Esophagus squamous epithelium (tissue), 5 donors: ENCODE data around the gene ZFPM1. TPM values are rescaled to one million over a fixed set of nuclear protein-coding genes. Genes with fewer than 3 reads are reported as not detected.
A peak's percentile ranks its signal among the peaks of the same experiment; 100 is the strongest.

Source experiments
- DNase-seq: peaks from one replicate; lab custom pipeline; 2025; lab: John Stamatoyannopoulos, UW
- H3K27ac ChIP-seq, 4 donors: fragments of 200-600 bp; sonication (generic); one replicate each; pipeline ENCODE4 v1.5.1; 2016 to 2019; ENCODE audit warnings: mild to moderate bottlenecking in 1 of 4
- H3K27me3 ChIP-seq, 4 donors: fragments of 200-600 bp; sonication (generic); 1 replicate in 3 of 4; 2 replicates in 1 of 4; pipeline versions ENCODE4 v1.5.1 to v1.6.0; 2017 to 2021; ENCODE audit warnings: antibody characterized with exemption in 1 of 4
- H3K36me3 ChIP-seq, 3 donors: fragments of 200-600 bp; sonication (generic); one replicate each; pipeline ENCODE4 v1.5.1; 2016 to 2019
- H3K4me1 ChIP-seq, 3 donors: fragments of 200-600 bp; sonication (generic); one replicate each; pipeline ENCODE4 v1.5.1; 2017 to 2019
- H3K4me3 ChIP-seq, 4 donors: fragments of 200-600 bp; sonication (generic); 1 replicate in 3 of 4; 2 replicates in 1 of 4; pipeline ENCODE4 v1.5.1; 2016 to 2019; ENCODE audit warnings: mild to moderate bottlenecking in 2 of 4, moderate library complexity in 1 of 4
- H3K9me3 ChIP-seq, 3 donors: fragments of 200-600 bp; sonication (generic); one replicate each; pipeline ENCODE4 v1.5.1; 2016 to 2019
- POLR2A ChIP-seq, 4 donors: fragments of 450-650 bp; IDR thresholded peaks; one replicate each; pipeline ENCODE4 v1.6.1; 2017; ENCODE audit warnings: antibody characterized with exemption in 4 of 4, mild to moderate bottlenecking in 4 of 4, moderate library complexity in 3 of 4
- WGBS, 2 donors: methylation state at CpG; one replicate each; pipeline ENCODE4 v1.1.5; 2018; 5-methylcytosine and 5-hydroxymethylcytosine counted together
- intact Hi-C: fragments of 100-400 bp; cut with DNase I; formaldehyde crosslinking; loops from one replicate; pipeline ENCODE4 v1.15.0; 2022
- total RNA-seq, 4 donors: library from RNA; depleted of rRNA; stranded (reverse); fragments of >200 nt; gene quantifications; one replicate each; pipeline ENCODE4 v1.1.0, GENCODE V29; 2016
- TF ChIP-seq, protein P1 (sequence below), 6 experiments: fragments of 450-650 bp in 4 of 6; fragments of 200-600 bp in 2 of 6; sonication (generic) in 2 of 6; IDR thresholded peaks; one replicate each; pipeline ENCODE4 v1.5.1; 2016 to 2019; ENCODE audit warnings: antibody characterized with exemption in 6 of 6, mild to moderate bottlenecking in 4 of 6, moderate library complexity in 4 of 6
- donor health status: DM: yes; HTN: yes; CAD: no.

The ZFPM1 gene
- total RNA-seq, 4 donors from 2014 or later = 0.67 to 1.7 (median 1.2) TPM

DNA sequence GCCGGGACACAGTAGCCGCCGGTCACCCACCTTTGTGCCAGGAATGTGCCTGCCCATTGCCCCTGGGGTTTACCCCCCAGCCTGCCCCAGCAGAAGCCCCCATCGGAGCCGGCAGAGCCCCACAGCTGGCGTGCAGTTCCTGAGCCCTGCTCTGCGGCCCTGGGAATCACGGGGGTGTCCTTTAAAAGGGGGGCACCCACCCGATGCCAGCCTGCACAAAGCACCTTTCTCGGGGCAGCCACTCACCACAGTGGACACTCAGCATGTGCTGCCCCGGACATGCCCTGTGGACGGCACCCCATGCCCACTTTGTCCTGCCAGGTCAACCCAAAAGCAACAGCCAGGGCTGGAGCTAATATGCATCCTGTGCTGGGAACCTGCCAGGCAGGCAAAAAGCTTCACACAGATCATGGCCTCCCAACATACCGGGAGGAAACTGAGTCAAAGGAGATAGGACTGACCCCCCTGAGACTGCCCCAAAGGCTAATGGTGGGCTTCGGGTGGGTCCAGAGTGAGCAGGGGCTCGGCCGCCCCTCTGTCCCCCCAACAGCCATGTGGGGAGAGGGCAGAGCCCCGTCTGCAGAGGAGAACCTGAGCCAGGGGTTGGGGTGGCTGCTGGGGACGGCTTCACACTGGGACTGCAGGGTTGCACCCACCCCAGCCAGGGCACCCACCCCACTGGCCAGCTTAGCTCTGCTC is 71.3 kb downstream of the ZFPM1 start:
- WGBS, 2 donors = 43 to 49% methylated on average over 3 to 7 of the region's 18 CpGs
- H3K4me1 ChIP-seq = peaks cover 9 to 48% (median 20%) of the 10 kb centered on the region in 3 donors

DNA sequence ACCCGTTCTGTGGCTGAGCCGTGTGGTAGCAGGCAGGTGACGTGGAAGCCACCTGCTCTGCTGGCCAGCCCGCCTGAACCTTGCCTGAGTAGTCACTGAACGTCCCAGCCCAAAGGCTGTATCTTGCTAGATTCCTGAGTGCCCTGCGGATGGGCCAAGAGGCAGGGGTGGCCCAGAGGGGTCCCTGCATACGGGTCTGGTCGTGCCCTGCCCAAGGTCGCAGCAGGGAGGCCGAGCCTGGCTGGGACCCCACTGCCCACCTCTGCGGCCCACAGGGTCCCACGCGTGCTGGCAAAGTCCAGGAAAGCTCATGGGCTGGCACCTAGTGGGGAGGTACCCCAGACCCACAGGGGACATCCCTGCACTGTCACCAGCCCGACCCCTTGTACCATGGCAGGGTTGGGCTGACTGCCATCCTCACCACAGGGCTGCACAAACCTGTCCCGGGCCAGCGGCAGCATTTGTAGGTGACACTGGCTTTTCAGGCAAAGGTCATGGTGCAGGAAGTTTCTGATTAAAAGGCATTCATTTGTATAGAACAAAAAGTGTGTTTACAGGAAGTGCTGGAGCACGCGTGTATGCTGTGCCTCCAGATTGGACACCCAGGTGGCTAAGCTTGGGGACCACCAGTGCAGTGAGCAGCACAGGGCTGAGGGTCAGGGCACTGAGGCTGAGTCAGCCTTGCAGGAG is 72.0 kb downstream of the ZFPM1 start:
- peak overlapping the region in 2 of 4 donors; percentile 48 to 52 for H3K27ac ChIP-seq
- intact Hi-C loops = loop anchor here (5.0 kb wide), 1 partner anchor 83 kb away; no protein-coding TSS in a partner anchor
- WGBS, 2 donors = 36% methylated on average over 2 of the region's 18 CpGs; no CpG with 5 or more reads in 1 of the 2 donors
- H3K4me3 ChIP-seq = no peak overlapping the region
- peaks cover 9 to 48% (median 20%) of the 10 kb centered on the region in 3 donors for H3K4me1 ChIP-seq
- H3K9me3 ChIP-seq = no peaks in the 10 kb centered on the region
- H3K27me3 ChIP-seq = peaks cover 0 to 67% (median 2%) of the 10 kb centered on the region in 4 donors
- H3K36me3 ChIP-seq = peaks cover 0 to 16% (median 3%) of the 10 kb centered on the region in 3 donors
- TF ChIP-seq, protein P1, sequence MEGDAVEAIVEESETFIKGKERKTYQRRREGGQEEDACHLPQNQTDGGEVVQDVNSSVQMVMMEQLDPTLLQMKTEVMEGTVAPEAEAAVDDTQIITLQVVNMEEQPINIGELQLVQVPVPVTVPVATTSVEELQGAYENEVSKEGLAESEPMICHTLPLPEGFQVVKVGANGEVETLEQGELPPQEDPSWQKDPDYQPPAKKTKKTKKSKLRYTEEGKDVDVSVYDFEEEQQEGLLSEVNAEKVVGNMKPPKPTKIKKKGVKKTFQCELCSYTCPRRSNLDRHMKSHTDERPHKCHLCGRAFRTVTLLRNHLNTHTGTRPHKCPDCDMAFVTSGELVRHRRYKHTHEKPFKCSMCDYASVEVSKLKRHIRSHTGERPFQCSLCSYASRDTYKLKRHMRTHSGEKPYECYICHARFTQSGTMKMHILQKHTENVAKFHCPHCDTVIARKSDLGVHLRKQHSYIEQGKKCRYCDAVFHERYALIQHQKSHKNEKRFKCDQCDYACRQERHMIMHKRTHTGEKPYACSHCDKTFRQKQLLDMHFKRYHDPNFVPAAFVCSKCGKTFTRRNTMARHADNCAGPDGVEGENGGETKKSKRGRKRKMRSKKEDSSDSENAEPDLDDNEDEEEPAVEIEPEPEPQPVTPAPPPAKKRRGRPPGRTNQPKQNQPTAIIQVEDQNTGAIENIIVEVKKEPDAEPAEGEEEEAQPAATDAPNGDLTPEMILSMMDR (IDR thresholded peaks at IDR 0.05) = no peak
- no peak for TF ChIP-seq POLR2A (IDR thresholded peaks at IDR 0.05)
- DNase-seq = no peak

More for the DNA sequence above, 71.3 kb downstream of the ZFPM1 start:
- H3K27me3 ChIP-seq = peaks cover 0 to 73% (median 2%) of the 10 kb centered on the region in 4 donors
- no peak for DNase-seq
- H3K36me3 ChIP-seq = peaks cover 0 to 9% (median 0%) of the 10 kb centered on the region in 3 donors
- no peak overlapping the region for H3K4me3 ChIP-seq
- no peaks in the 10 kb centered on the region for H3K9me3 ChIP-seq
- intact Hi-C loops = no loop called here
- no peak for TF ChIP-seq POLR2A (IDR thresholded peaks at IDR 0.05)
- TF ChIP-seq, protein P1 (IDR thresholded peaks at IDR 0.05) = no peak
- no peak overlapping the region for H3K27ac ChIP-seq

DNA sequence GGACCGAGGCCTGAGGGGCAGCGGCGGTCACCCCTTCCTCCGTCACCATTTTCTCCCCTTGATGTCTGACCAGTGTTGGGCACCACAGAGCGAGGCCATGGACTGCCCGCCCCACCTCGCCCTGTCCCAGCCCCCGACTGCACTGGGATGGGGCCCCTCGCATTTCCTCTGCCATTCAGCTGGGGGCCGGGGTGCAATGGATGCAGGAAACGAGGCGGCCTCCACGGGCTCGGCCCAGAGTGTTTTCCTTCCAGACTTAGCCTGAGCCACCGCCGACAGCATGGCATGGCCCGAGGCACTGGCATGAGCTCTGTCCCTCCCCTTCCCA is 72.5 kb downstream of the ZFPM1 start:
- Histone ChIP-seq H3K27ac (peak overlapping the region in 2 of 4 donors; percentile 48 to 52), H3K9me3 (no peaks in the 10 kb centered on the region), H3K4me3 (no peak overlapping the region), H3K27me3 (peaks cover 0 to 62% (median 2%) of the 10 kb centered on the region in 4 donors), H3K4me1 (peaks cover 9 to 48% (median 20%) of the 10 kb centered on the region in 3 donors), H3K36me3 (peaks cover 0 to 21% (median 7%) of the 10 kb centered on the region in 3 donors)
- WGBS, 2 donors = 30 to 47% methylated on average over 2 to 7 of the region's 17 CpGs
- intact Hi-C loops = loop anchor here (5.0 kb wide), 1 partner anchor 83 kb away; no protein-coding TSS in a partner anchor
- no peak for TF ChIP-seq POLR2A (IDR thresholded peaks at IDR 0.05)
- TF ChIP-seq, protein P1 (IDR thresholded peaks at IDR 0.05) = no peak
- DNase-seq = no peak

DNA sequence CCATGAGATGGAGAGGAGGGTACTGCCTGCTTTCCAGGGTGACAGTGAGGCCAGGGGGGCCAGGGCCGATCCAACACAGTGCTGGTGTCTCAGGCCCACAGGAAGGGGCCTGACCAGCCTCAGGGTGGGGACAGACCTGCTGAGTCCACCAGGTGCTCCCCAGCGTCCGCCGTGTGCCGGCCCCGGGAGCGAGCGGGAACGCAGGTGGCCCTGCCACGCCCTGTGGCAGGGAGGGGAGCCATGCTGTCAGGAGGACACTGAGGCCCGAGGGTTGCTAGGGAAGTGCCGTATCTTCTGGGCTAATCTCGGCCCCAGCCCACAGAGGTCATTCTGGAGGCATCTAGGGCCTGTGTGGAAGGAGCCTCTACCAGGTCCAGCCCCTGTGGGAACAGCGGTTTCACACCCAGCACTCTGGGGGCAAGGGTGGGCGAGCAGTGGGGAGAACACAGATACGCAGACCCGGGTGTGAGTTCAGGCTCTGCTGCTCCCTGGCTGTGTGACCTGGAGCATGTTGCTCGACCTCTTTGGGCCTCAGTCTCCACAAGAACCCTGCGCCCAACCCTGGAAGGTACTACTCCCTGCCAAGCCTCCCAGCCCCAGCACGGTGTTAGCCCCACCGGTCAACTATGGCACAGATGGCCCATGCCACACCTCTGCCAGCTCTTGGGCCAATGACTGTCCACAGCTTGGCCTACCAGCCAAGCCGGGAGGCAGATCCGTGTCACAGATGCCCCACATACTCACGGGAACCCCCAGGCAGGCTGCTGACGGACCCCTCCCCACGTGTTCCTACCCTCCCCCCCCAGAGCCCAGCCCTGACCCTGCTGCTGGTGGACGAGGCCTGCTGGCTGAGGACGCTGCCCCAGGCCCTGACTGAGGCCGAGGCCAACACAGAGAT is 73.2 kb downstream of the ZFPM1 start:
- intact Hi-C loops = loop anchor here (5.0 kb wide), 1 partner anchor 84 kb away; no protein-coding TSS in a partner anchor
- WGBS, 2 donors = 30 to 40% methylated on average over 2 to 6 of the region's 29 CpGs
- H3K4me3 ChIP-seq = no peak overlapping the region
- H3K9me3 ChIP-seq = no peaks in the 10 kb centered on the region
- H3K36me3 ChIP-seq = peaks cover 0 to 22% (median 7%) of the 10 kb centered on the region in 3 donors
- no peak for DNase-seq
- peaks cover 9 to 48% (median 20%) of the 10 kb centered on the region in 3 donors for H3K4me1 ChIP-seq
- TF ChIP-seq, protein P1 (IDR thresholded peaks at IDR 0.05) = no peak
- no peak for TF ChIP-seq POLR2A (IDR thresholded peaks at IDR 0.05)
- peak overlapping the region in 2 of 4 donors; percentile 48 to 52 for H3K27ac ChIP-seq
- H3K27me3 ChIP-seq = peaks cover 0 to 57% (median 2%) of the 10 kb centered on the region in 4 donors
